H1 (cell line): Measurements from ENCODE around the gene KIAA0319L. TPM values are rescaled to one million over a fixed set of nuclear protein-coding genes. Genes with fewer than 3 reads are reported as not detected.

Experiments used
- CTCF ChIA-PET: fragments of 300-600 bp; sonication (Branson Sonifier 250); formaldehyde crosslinking; loops from one replicate; lab custom pipeline; 2021; ENCODE audit not compliant: partially characterized antibody; lab: Charles Lee
- POLR2A ChIA-PET: fragments of 300-600 bp; sonication (Branson Sonifier 250); formaldehyde crosslinking; loops from one replicate; lab custom pipeline; 2021; ENCODE audit warnings: inconsistent platforms; ENCODE audit not compliant: partially characterized antibody; lab: Charles Lee
- DNase-seq, 2 experiments: peaks; one replicate each; pipeline versions ENCODE4 v3.0.0 to v3.0.0-alpha.2; 2010 to 2022; ENCODE audit warnings: low spot score in 2 of 2, low read depth in 1 of 2, mixed read lengths in 1 of 2
- FAIRE-seq: peaks from 2 replicates; lab custom pipeline; 2011; peaks lifted over from hg19 to GRCh38; lab: Jason Lieb, UNC
- H2AFZ ChIP-seq: 2 replicates; pipeline ENCODE4 v1.8.1; 2012; ENCODE audit warnings: low read length, inconsistent platforms
- H2AK5ac ChIP-seq: 2 replicates; pipeline ENCODE4 v1.6.1; 2013; ENCODE audit warnings: low read depth, low read length
- H2BK120ac ChIP-seq: replicated peaks from 2 replicates; pipeline ENCODE3; 2013; ENCODE audit warnings: low read depth, low read length, inconsistent platforms
- H2BK12ac ChIP-seq: 2 replicates; pipeline ENCODE4 v1.6.1; 2013; ENCODE audit warnings: low read depth, low read length
- H2BK15ac ChIP-seq: 2 replicates; pipeline ENCODE4 v1.6.1; 2013; ENCODE audit warnings: low read length
- H2BK20ac ChIP-seq: 2 replicates; pipeline ENCODE4 v1.6.1; 2013; ENCODE audit warnings: low read length
- H2BK5ac ChIP-seq: 2 replicates; pipeline ENCODE4 v1.6.1; 2013; ENCODE audit warnings: low read depth, low read length
- H3K14ac ChIP-seq: 2 replicates; pipeline ENCODE4 v1.6.1; 2013; ENCODE audit warnings: inconsistent platforms; ENCODE audit not compliant: insufficient read length
- H3K18ac ChIP-seq: 2 replicates; pipeline ENCODE4 v1.6.1; 2013; ENCODE audit warnings: low read length; ENCODE audit errors: extremely low read depth
- H3K23ac ChIP-seq: 2 replicates; pipeline ENCODE4 v1.6.1; 2013; ENCODE audit warnings: inconsistent platforms; ENCODE audit not compliant: insufficient read length
- H3K23me2 ChIP-seq: 2 replicates; pipeline ENCODE4 v1.6.1; 2013; ENCODE audit warnings: low read depth, low read length
- H3K27ac ChIP-seq: 2 replicates; pipeline ENCODE4 v1.6.1; 2011; ENCODE audit warnings: low read depth, low read length, inconsistent platforms
- H3K27me3 ChIP-seq, 4 experiments: replicated peaks in 1 of 4; 1 replicate in 1 of 4; 2 replicates in 3 of 4; pipeline versions ENCODE4 v1.6.1 to v1.8.1; 2011 to 2013; ENCODE audit warnings: low read length in 3 of 4, mild to moderate bottlenecking in 3 of 4, inconsistent platforms in 2 of 4, mixed read lengths in 2 of 4, moderate library complexity in 1 of 4; ENCODE audit not compliant: control insufficient read depth in 3 of 4, insufficient read depth in 3 of 4; ENCODE audit errors: extremely low read depth in 1 of 4
- H3K36me3 ChIP-seq, 4 experiments: 2 replicates each; pipeline versions ENCODE4 v1.6.1 to v1.8.1; 2011 to 2013; ENCODE audit warnings: mild to moderate bottlenecking in 4 of 4, low read length in 3 of 4, moderate library complexity in 2 of 4, control low read depth in 1 of 4, inconsistent platforms in 1 of 4; ENCODE audit not compliant: insufficient read depth in 4 of 4, control insufficient read depth in 2 of 4
- H3K4ac ChIP-seq: replicated peaks from 2 replicates; pipeline ENCODE3; 2013; ENCODE audit warnings: low read length, low read depth, mixed read lengths, inconsistent platforms; ENCODE audit not compliant: insufficient read length
- H3K4me1 ChIP-seq, 4 experiments: replicated peaks in 1 of 4; 1 replicate in 1 of 4; 2 replicates in 3 of 4; pipeline versions ENCODE4 v1.6.1 to v1.8.1; 2011 to 2013; ENCODE audit warnings: low read length in 3 of 4, inconsistent platforms in 2 of 4, mixed read lengths in 1 of 4; ENCODE audit not compliant: insufficient read depth in 4 of 4, control insufficient read depth in 3 of 4
- H3K4me2 ChIP-seq, 2 experiments: 2 replicates each; pipeline versions ENCODE4 v1.6.1 to v1.8.1; 2011 to 2013; ENCODE audit warnings: low read depth in 2 of 2, low read length in 2 of 2, control low read depth in 1 of 2, inconsistent platforms in 1 of 2, mild to moderate bottlenecking in 1 of 2; ENCODE audit not compliant: insufficient read depth in 1 of 2
- H3K4me3 ChIP-seq, 4 experiments: fragments of 200-600, 300-600 bp in 1 of 4; sonication (generic), shearing (Covaris generic), sonication (Bioruptor Twin) in 1 of 4; 2 replicates each; pipeline versions ENCODE4 v1.5.1 to v1.8.1; 2011 to 2016; ENCODE audit warnings: low read length in 4 of 4, low read depth in 3 of 4, control low read depth in 2 of 4, inconsistent platforms in 2 of 4, mild to moderate bottlenecking in 2 of 4, mixed read lengths in 1 of 4, moderate library complexity in 1 of 4; ENCODE audit not compliant: insufficient read depth in 2 of 4; ENCODE audit errors: extremely low read depth in 1 of 4
- H3K56ac ChIP-seq: replicated peaks from 2 replicates; pipeline ENCODE3; 2013; ENCODE audit warnings: low read depth, mild to moderate bottlenecking, mixed read lengths, low read length, inconsistent platforms; ENCODE audit not compliant: insufficient read length
- H3K79me1 ChIP-seq: 2 replicates; pipeline ENCODE4 v1.6.1; 2013; ENCODE audit warnings: low read depth, low read length, control low read depth
- H3K79me2 ChIP-seq, 2 experiments: 2 replicates each; pipeline versions ENCODE4 v1.6.1 to v1.8.1; 2012 to 2013; ENCODE audit warnings: low read length in 2 of 2, mild to moderate bottlenecking in 2 of 2, inconsistent platforms in 1 of 2; ENCODE audit not compliant: insufficient read depth in 2 of 2, control insufficient read depth in 1 of 2
- H3K9ac ChIP-seq, 4 experiments: replicated peaks in 1 of 4; 1 replicate in 1 of 4; 2 replicates in 3 of 4; pipeline versions ENCODE4 v1.6.1 to v1.8.1; 2011 to 2013; ENCODE audit warnings: low read depth in 3 of 4, low read length in 3 of 4, control low read depth in 2 of 4, mild to moderate bottlenecking in 2 of 4, moderate library complexity in 2 of 4, inconsistent platforms in 1 of 4; ENCODE audit errors: extremely low read depth in 1 of 4
- H3K9me3 ChIP-seq, 2 experiments: 2 replicates each; pipeline versions ENCODE4 v1.6.1 to v1.8.1; 2012 to 2013; ENCODE audit warnings: mild to moderate bottlenecking in 2 of 2, moderate library complexity in 2 of 2, control low read depth in 1 of 2, inconsistent platforms in 1 of 2, low read depth in 1 of 2, low read length in 1 of 2, mixed read lengths in 1 of 2; ENCODE audit not compliant: insufficient read depth in 2 of 2
- H4K20me1 ChIP-seq, 2 experiments: replicated peaks in 1 of 2; 2 replicates each; pipeline versions ENCODE3 to v1.8.1; 2011 to 2013; ENCODE audit warnings: inconsistent platforms in 2 of 2, low read length in 2 of 2, mild to moderate bottlenecking in 1 of 2; ENCODE audit not compliant: insufficient read depth in 2 of 2, control insufficient read depth in 1 of 2
- H4K5ac ChIP-seq: 2 replicates; pipeline ENCODE4 v1.6.1; 2013; ENCODE audit warnings: low read length, low read depth, mixed read lengths, inconsistent platforms; ENCODE audit not compliant: insufficient read length
- H4K8ac ChIP-seq: 2 replicates; pipeline ENCODE4 v1.8.0; 2013; ENCODE audit warnings: mild to moderate bottlenecking, moderate library complexity, low read length, inconsistent platforms; ENCODE audit not compliant: insufficient read depth; ENCODE audit errors: extremely low read depth
- H4K91ac ChIP-seq: replicated peaks from 2 replicates; pipeline ENCODE3; 2013; ENCODE audit warnings: low read length, mixed read lengths, inconsistent platforms; ENCODE audit not compliant: insufficient read length
- BRCA1 ChIP-seq: IDR thresholded peaks from 2 replicates; pipeline ENCODE4 v1.6.1; 2012; ENCODE audit warnings: low read depth, low read length, improper control_type of control experiment
- CHD1 ChIP-seq: IDR thresholded peaks from 2 replicates; pipeline ENCODE4 v1.6.1; 2012; ENCODE audit warnings: low read depth, low read length, improper control_type of control experiment
- HDAC2 ChIP-seq, 2 experiments: fragments of 300-600 bp in 1 of 2; sonication (generic) in 1 of 2; IDR thresholded peaks; 2 replicates each; pipeline ENCODE4 v1.6.1; 2011 to 2012; ENCODE audit warnings: low read depth in 2 of 2, low read length in 2 of 2, mild to moderate bottlenecking in 2 of 2, moderate library complexity in 2 of 2, borderline replicate concordance in 1 of 2, inconsistent platforms in 1 of 2
- MAFK ChIP-seq: IDR thresholded peaks from 2 replicates; pipeline ENCODE4 v1.6.1; 2012; ENCODE audit warnings: low read depth, mild to moderate bottlenecking, improper control_type of control experiment, low read length
- SP4 ChIP-seq: IDR thresholded peaks from 2 replicates; pipeline ENCODE4 v1.6.1; 2012; ENCODE audit warnings: low read length, inconsistent platforms
- SUZ12 ChIP-seq: fragments of 200-600 bp; sonication (generic); IDR thresholded peaks from 2 replicates; pipeline ENCODE4 v1.6.1; 2012; ENCODE audit warnings: mild to moderate bottlenecking, inconsistent platforms, low read length, moderate library complexity, mixed read lengths
- TAF1 ChIP-seq: IDR thresholded peaks from 2 replicates; pipeline ENCODE4 v1.6.1; 2011; ENCODE audit warnings: mild to moderate bottlenecking, low read depth, low read length
- WGBS, 2 experiments: shearing (Covaris generic) in 1 of 2; methylation state at CpG; one replicate each; pipeline versions ENCODE4 v1.1.6 to v1.1.7; 2013 to 2015; ENCODE audit warnings: low lambda C conversion rate in 2 of 2, mixed read lengths in 2 of 2, inconsistent platforms in 1 of 2, low coverage in 1 of 2, missing lambda C conversion rate in 1 of 2; ENCODE audit not compliant: insufficient replicate concordance in 2 of 2, insufficient coverage in 1 of 2, insufficient read length in 1 of 2; ENCODE audit errors: extremely low coverage in 1 of 2, missing lambda C conversion rate in 1 of 2; 5-methylcytosine and 5-hydroxymethylcytosine counted together
- polyA plus RNA-seq, 7 experiments: library from polyadenylated mRNA; depleted of rRNA in 3 of 7; stranded (reverse) in 5 of 7; unstranded in 2 of 7; fragments of >200 nt in 5 of 7; fragments of 200-250 nt in 2 of 7; gene quantifications; 1 replicate in 5 of 7; 2 replicates in 1 of 7; 4 replicates in 1 of 7; pipeline versions ENCODE4 v1.2.1 to v1.2.3, GENCODE V29; 2011 to 2013; ENCODE audit warnings: missing spikeins in 2 of 7, mixed read lengths in 2 of 7
- total RNA-seq: library from RNA; stranded (reverse); fragmentation: NEBNext Ultra II Directional; extraction: Animal tissue kit (Norgen Biotek cat#: 25700); gene quantifications from 2 replicates; pipeline ENCODE4 v1.2.1, GENCODE V29; 2021
- TF ChIP-seq, protein P1 (sequence below): IDR thresholded peaks from 2 replicates; pipeline ENCODE4 v1.6.1; 2012; ENCODE audit warnings: low read length, inconsistent platforms
- TF ChIP-seq, protein P2 (sequence below): IDR thresholded peaks from 2 replicates; pipeline ENCODE4 v1.6.1; 2012; ENCODE audit warnings: inconsistent platforms

KIAA0319L gene
- total and polyA plus RNA-seq, 2 of the 8 experiments (the other 6 are each of a cell fraction or from before 2014, with no cell fraction given) = 40.1 to 55.7 TPM

DNA sequence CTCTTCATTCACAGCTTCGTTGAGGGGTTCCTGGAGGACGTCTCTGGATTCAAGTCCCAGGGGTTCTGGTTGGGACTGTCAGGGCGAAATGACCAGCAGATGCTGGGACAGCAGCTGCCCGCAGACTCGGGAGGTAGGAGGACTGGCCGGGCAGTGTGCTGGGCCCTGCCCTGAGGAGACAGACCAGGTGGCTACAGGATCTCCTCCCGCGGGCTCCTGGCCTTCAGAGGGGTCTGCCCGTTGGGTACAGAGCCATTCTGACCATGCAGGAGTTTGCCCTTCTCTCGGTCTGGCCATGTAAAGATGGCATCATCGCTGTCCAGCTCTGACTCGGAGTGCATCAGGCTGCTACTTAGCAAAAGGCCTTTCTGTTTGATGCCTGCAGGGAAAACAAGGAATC is 122.5 kb downstream of the KIAA0319L start:
- H4K5ac ChIP-seq = no peak overlapping the region
- CTCF ChIA-PET = interaction anchor here (2.4 to 12.9 kb wide), 2 partner anchors 11 to 17 kb away, joined by 9 to 134 read pairs; no protein-coding TSS in a partner anchor
- H3K36me3 ChIP-seq = peaks cover 11 to 44% (median 20%) of the 10 kb centered on the region in 4 experiments; a peak in 6 of 8 replicates
- TF ChIP-seq SUZ12 (no peak), MAFK (no peak), HDAC2 (IDR thresholded peaks at IDR 0.05; ENCODE audit: borderline replicate concordance in 1 of 2, low read depth in 2 of 2, low read length in 2 of 2) (no peak), BRCA1 (no peak), SP4 (no peak), CHD1 (no peak), TAF1 (no peak)
- TF ChIP-seq, protein P1, sequence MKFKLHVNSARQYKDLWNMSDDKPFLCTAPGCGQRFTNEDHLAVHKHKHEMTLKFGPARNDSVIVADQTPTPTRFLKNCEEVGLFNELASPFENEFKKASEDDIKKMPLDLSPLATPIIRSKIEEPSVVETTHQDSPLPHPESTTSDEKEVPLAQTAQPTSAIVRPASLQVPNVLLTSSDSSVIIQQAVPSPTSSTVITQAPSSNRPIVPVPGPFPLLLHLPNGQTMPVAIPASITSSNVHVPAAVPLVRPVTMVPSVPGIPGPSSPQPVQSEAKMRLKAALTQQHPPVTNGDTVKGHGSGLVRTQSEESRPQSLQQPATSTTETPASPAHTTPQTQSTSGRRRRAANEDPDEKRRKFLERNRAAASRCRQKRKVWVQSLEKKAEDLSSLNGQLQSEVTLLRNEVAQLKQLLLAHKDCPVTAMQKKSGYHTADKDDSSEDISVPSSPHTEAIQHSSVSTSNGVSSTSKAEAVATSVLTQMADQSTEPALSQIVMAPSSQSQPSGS = no peak
- TF ChIP-seq, protein P2, sequence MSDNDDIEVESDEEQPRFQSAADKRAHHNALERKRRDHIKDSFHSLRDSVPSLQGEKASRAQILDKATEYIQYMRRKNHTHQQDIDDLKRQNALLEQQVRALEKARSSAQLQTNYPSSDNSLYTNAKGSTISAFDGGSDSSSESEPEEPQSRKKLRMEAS = no peak

More for the DNA sequence above, 122.5 kb downstream of the KIAA0319L start:
- no peak overlapping the region for H3K4me3 ChIP-seq
- H3K9ac ChIP-seq = no peak overlapping the region
- H3K18ac ChIP-seq = no peak overlapping the region
- no peaks in the 10 kb centered on the region for H3K79me2 ChIP-seq
- FAIRE-seq (no peak), DNase-seq (no peak)
- no peaks in the 10 kb centered on the region for H3K27me3 ChIP-seq
- H3K4me1 ChIP-seq = no peaks in the 10 kb centered on the region
- no peak overlapping the region for H3K4me2 ChIP-seq
- H2BK5ac ChIP-seq = no peak overlapping the region
- no peak overlapping the region for H3K23ac ChIP-seq
- H2BK15ac ChIP-seq = no peak overlapping the region
- H2BK12ac ChIP-seq = no peak overlapping the region
- H3K27ac ChIP-seq = no peak overlapping the region; the same call in 1 of the 2 replicates
- H4K91ac ChIP-seq = no peak overlapping the region
- WGBS, 2 experiments = 93% methylated on average over 12 of the region's 12 CpGs; no CpG with 5 or more reads in 1 of the 2 experiments
- H2BK20ac ChIP-seq = no peak overlapping the region
- peaks cover 0 to 3% of the 10 kb centered on the region in 2 experiments for H4K20me1 ChIP-seq
- no peak overlapping the region for H3K14ac ChIP-seq
- no peak overlapping the region for H3K56ac ChIP-seq
- H2AFZ ChIP-seq = no peak overlapping the region
- H2BK120ac ChIP-seq = no peak overlapping the region
- POLR2A ChIA-PET = interaction anchor here (1.2 to 1.5 kb wide), 2 partner anchors 11 to 242 kb away, joined by 3 read pairs; partner anchors contain the start of gene SFPQ
- H3K9me3 ChIP-seq = no peaks in the 10 kb centered on the region
- no peak overlapping the region for H4K8ac ChIP-seq
- no peak overlapping the region for H3K4ac ChIP-seq
- H3K23me2 ChIP-seq = no peaks in the 10 kb centered on the region
- H3K79me1 ChIP-seq = no peaks in the 10 kb centered on the region
- no peak overlapping the region for H2AK5ac ChIP-seq
